ENCODE results near the gene AATK.

Gene AATK

GRCh38 chr17:81194941-81195901 lies 29.2 kb upstream of the AATK start:
- no peak for DNase-seq

GRCh38 chr17:81194225-81194760 lies 28.3 kb upstream of the AATK start:
- DNase-seq, result no peak

GRCh38 chr17:81193470-81194224 lies 27.6 kb upstream of the AATK start:
- DNase-seq, result no peak

- no peak for DNase-seq
These were observed 27.0 kb upstream of the AATK start for GRCh38 chr17:81193051-81193410.

- no peak for DNase-seq
These were observed 26.5 kb upstream of the AATK start for GRCh38 chr17:81192386-81193050.

- no peak for DNase-seq
These were observed 25.6 kb upstream of the AATK start for GRCh38 chr17:81191646-81192045.

- DNase-seq, result no peak
These were observed 25.1 kb upstream of the AATK start for GRCh38 chr17:81191116-81191515.

GRCh38 chr17:81190591-81190990 lies 24.6 kb upstream of the AATK start:
- no peak for DNase-seq

- no peak for DNase-seq
These were observed 23.9 kb upstream of the AATK start for GRCh38 chr17:81189670-81190530.

- DNase-seq, result no peak
These were observed 23.0 kb upstream of the AATK start for GRCh38 chr17:81189016-81189415.

- no peak for DNase-seq
These were observed 22.4 kb upstream of the AATK start for GRCh38 chr17:81188491-81188840.

- DNase-seq, result no peak
These were observed 21.8 kb upstream of the AATK start for GRCh38 chr17:81187586-81188490.

- DNase-seq, result no peak
These were observed 21.1 kb upstream of the AATK start for GRCh38 chr17:81187120-81187519.

GRCh38 chr17:81186203-81186602 lies 20.2 kb upstream of the AATK start:
- DNase-seq, result no peak

- no peak for DNase-seq
These were observed 18.5 kb upstream of the AATK start for GRCh38 chr17:81184555-81184954.

GRCh38 chr17:81183807-81184206 lies 17.8 kb upstream of the AATK start:
- DNase-seq, result no peak

GRCh38 chr17:81183316-81183715 lies 17.3 kb upstream of the AATK start:
- DNase-seq, result no peak

- no peak for DNase-seq
These were observed 16.6 kb upstream of the AATK start for GRCh38 chr17:81182596-81182995.

GRCh38 chr17:81181811-81182185 lies 15.8 kb upstream of the AATK start:
- no peak for DNase-seq

- no peak for DNase-seq
These were observed 15.1 kb upstream of the AATK start for GRCh38 chr17:81180836-81181810.

Data from NCI-H2081 (cell line).